ENCODE data around the gene HEATR5B.

- TF ChIP-seq EZH2 (IDR thresholded peaks at IDR 0.05) (no peak), POLR2AphosphoS5 (IDR thresholded peaks at IDR 0.05; ENCODE audit: borderline replicate concordance, low read depth, low read length) (no peak)
Observed at GRCh38 chr2:37061776-37062175, 22.4 kb downstream of the HEATR5B start.

Measured in SK-N-MC (cell line).